A549 (cell line): Measurements from ENCODE around the gene GALNT18. TPM values are rescaled to one million over a fixed set of nuclear protein-coding genes. Genes with fewer than 3 reads are reported as not detected.

Experiments used
- ATAC-seq, 2 experiments: fragments of 200-7000 bp in 1 of 2; fragments of >200 bp in 1 of 2; cut with Nextera tagmentation in 1 of 2; cut with Tn5 transposase in 1 of 2; 3 replicates each; pipeline versions ENCODE4 v1.8.0 to v1.9.1; 2018 to 2020; ENCODE audit warnings: mild to moderate bottlenecking in 1 of 2, moderate library complexity in 1 of 2
- CTCF ChIA-PET: fragments of 300-600 bp; sonication (Branson Sonifier 250); formaldehyde crosslinking; extraction: SDS; loops from one replicate; lab custom pipeline; 2021; ENCODE audit warnings: antibody characterized with exemption, inconsistent platforms; lab: Yijun Ruan, JAX
- POLR2A ChIA-PET: fragments of 350-600 bp; formaldehyde crosslinking; extraction: SDS; loops from one replicate; lab custom pipeline; 2021; ENCODE audit warnings: antibody characterized with exemption, inconsistent platforms; lab: Yijun Ruan, JAX
- DNase-seq, 2 experiments: peaks; one replicate each; pipeline versions ENCODE4 v3.0.0 to v3.0.0-alpha.2; 2011 to 2016; ENCODE audit warnings: low read depth in 1 of 2, low spot score in 1 of 2
- FAIRE-seq: peaks from 2 replicates; lab custom pipeline; 2011; peaks lifted over from hg19 to GRCh38; lab: Jason Lieb, UNC
- H3K27ac ChIP-seq, 2 experiments: fragments of >200 bp; sonication (Bioruptor Twin); formaldehyde crosslinking; 3 replicates each; pipeline ENCODE4 v1.5.1; 2016 to 2017
- H3K4me1 ChIP-seq: fragments of >200 bp; sonication (Bioruptor Twin); formaldehyde crosslinking; 3 replicates; pipeline ENCODE4 v1.6.1; 2016
- H3K4me2 ChIP-seq: fragments of >200 bp; sonication (Bioruptor Twin); formaldehyde crosslinking; 3 replicates; pipeline ENCODE4 v1.6.1; 2016
- H3K4me3 ChIP-seq: fragments of >200 bp; sonication (Bioruptor Twin); formaldehyde crosslinking; 3 replicates; pipeline ENCODE4 v1.5.1; 2016
- H3K9me3 ChIP-seq: fragments of >200 bp; sonication (Bioruptor Twin); formaldehyde crosslinking; 3 replicates; pipeline ENCODE4 v1.6.1; 2016
- BHLHE40 ChIP-seq: IDR thresholded peaks from 2 replicates; pipeline ENCODE4 v1.6.1; 2012; ENCODE audit warnings: low read depth, low read length, inconsistent platforms
- CBX2 ChIP-seq: fragments of 200-600 bp; sonication (generic); IDR thresholded peaks from 2 replicates; pipeline ENCODE4 v1.6.1; 2016; ENCODE audit warnings: low read depth, mild to moderate bottlenecking, borderline replicate concordance
- CBX8 ChIP-seq: fragments of 200-600 bp; sonication (generic); IDR thresholded peaks from 2 replicates; pipeline ENCODE4 v1.6.1; 2016
- CEBPB ChIP-seq, 2 experiments: fragments of >200 bp in 1 of 2; sonication (Bioruptor Twin) in 1 of 2; formaldehyde crosslinking in 1 of 2; IDR thresholded peaks; 2 replicates each; pipeline ENCODE4 v1.6.1; 2012 to 2016
- EHF ChIP-seq: fragments of 250-450 bp; sonication (Bioruptor Pico); IDR thresholded peaks from 2 replicates; pipeline ENCODE4 v1.5.0; 2020; ENCODE audit warnings: mild to moderate bottlenecking
- FOSB ChIP-seq: fragments of 250-450 bp; sonication (Bioruptor Pico); IDR thresholded peaks from 2 replicates; pipeline ENCODE4 v1.5.0; 2020; ENCODE audit warnings: mild to moderate bottlenecking, moderate library complexity
- FOSL2 ChIP-seq, 2 experiments: fragments of 450-650 bp in 1 of 2; fragments of >200 bp in 1 of 2; sonication (Bioruptor Twin) in 1 of 2; formaldehyde crosslinking; IDR thresholded peaks; 2 replicates each; pipeline versions ENCODE4 v1.5.0 to v1.6.1; 2016 to 2020; ENCODE audit warnings: mild to moderate bottlenecking in 1 of 2, moderate library complexity in 1 of 2
- FOXS1 ChIP-seq: fragments of 250-450 bp; sonication (Bioruptor Pico); IDR thresholded peaks from 2 replicates; pipeline ENCODE4 v1.5.0; 2020; ENCODE audit warnings: mild to moderate bottlenecking, moderate library complexity
- HDAC2 ChIP-seq: fragments of 200-600 bp; sonication (generic); IDR thresholded peaks from 2 replicates; pipeline ENCODE4 v1.6.1; 2016
- JUN ChIP-seq, 2 experiments: fragments of >200 bp; sonication (Bioruptor Twin); formaldehyde crosslinking; IDR thresholded peaks; 2 replicates in 1 of 2; 3 replicates in 1 of 2; pipeline ENCODE4 v1.6.1; 2016 to 2017
- JUNB ChIP-seq: fragments of >200 bp; sonication (Bioruptor Twin); formaldehyde crosslinking; IDR thresholded peaks from 2 replicates; pipeline ENCODE4 v1.6.1; 2016
- RARB ChIP-seq: fragments of 250-450 bp; sonication (Bioruptor Pico); IDR thresholded peaks from 2 replicates; pipeline ENCODE4 v1.8.0; 2021; ENCODE audit warnings: mild to moderate bottlenecking, moderate library complexity
- RCOR1 ChIP-seq: fragments of 150-350 bp; IDR thresholded peaks from 2 replicates; pipeline ENCODE4 v1.6.1; 2014; ENCODE audit warnings: antibody characterized with exemption, low read length, low read depth
- RNF2 ChIP-seq: fragments of 200-600 bp; sonication (generic); IDR thresholded peaks from 2 replicates; pipeline ENCODE4 v1.6.1; 2016; ENCODE audit warnings: low read depth, mild to moderate bottlenecking, antibody characterized with exemption, moderate library complexity, borderline replicate concordance
- SMC3 ChIP-seq: fragments of >200 bp; sonication (Bioruptor Twin); formaldehyde crosslinking; IDR thresholded peaks from 3 replicates; pipeline ENCODE4 v1.6.1; 2018; ENCODE audit warnings: inconsistent platforms
- SREBF2 ChIP-seq: fragments of 450-650 bp; IDR thresholded peaks from 2 replicates; pipeline ENCODE4 v1.6.1; 2014; ENCODE audit warnings: mild to moderate bottlenecking, moderate library complexity
- TP53 ChIP-seq: fragments of 250-450 bp; sonication (Bioruptor Pico); IDR thresholded peaks from 2 replicates; pipeline ENCODE4 v1.5.0; 2021; ENCODE audit warnings: mild to moderate bottlenecking, moderate library complexity
- ZSCAN20 ChIP-seq: fragments of 250-450 bp; sonication (Bioruptor Pico); IDR thresholded peaks from 2 replicates; pipeline ENCODE4 v1.8.0; 2022; ENCODE audit warnings: mild to moderate bottlenecking, moderate library complexity
- WGBS: methylation state at CpG from one replicate; pipeline ENCODE4 v1.1.6; 2017; ENCODE audit errors: missing lambda C conversion rate; 5-methylcytosine and 5-hydroxymethylcytosine counted together
- polyA plus RNA-seq, 4 experiments: library from polyadenylated mRNA; depleted of rRNA in 3 of 4; stranded (reverse); fragments of >200 nt; fragmentation: RNase III in 1 of 4; extraction: RNeasy Plus Mini Kit Qiagen cat#74134 plus additional on column Dnase treatment in 1 of 4; gene quantifications; 2 replicates in 3 of 4; 3 replicates in 1 of 4; pipeline ENCODE4 v1.2.3, GENCODE V29; 2011 to 2017
- TF ChIP-seq, protein P1 (sequence below): fragments of 200-600 bp; sonication (generic); IDR thresholded peaks from 2 replicates; pipeline ENCODE4 v1.6.1; 2016; ENCODE audit warnings: antibody characterized with exemption, mild to moderate bottlenecking, moderate library complexity
- TF ChIP-seq, protein P2 (sequence below): fragments of >200 bp; sonication (Bioruptor Twin); formaldehyde crosslinking; IDR thresholded peaks from 3 replicates; pipeline ENCODE4 v1.6.1; 2016
- TF ChIP-seq, protein P3 (sequence below): fragments of 250-450 bp; sonication (Bioruptor Pico); IDR thresholded peaks from 2 replicates; pipeline ENCODE4 v1.5.0; 2021; ENCODE audit warnings: mild to moderate bottlenecking, moderate library complexity, borderline replicate concordance
- TF ChIP-seq, protein P4 (sequence below): IDR thresholded peaks from 2 replicates; pipeline ENCODE4 v1.6.1; 2012
- TF ChIP-seq, protein P5 (sequence below): IDR thresholded peaks from 2 replicates; pipeline ENCODE4 v1.6.1; 2012; ENCODE audit warnings: low read depth, borderline replicate concordance
- TF ChIP-seq, protein P6 (sequence below): fragments of 450-650 bp; IDR thresholded peaks from 2 replicates; pipeline ENCODE4 v1.6.1; 2014; ENCODE audit warnings: antibody characterized with exemption

The GALNT18 gene
- polyA plus RNA-seq, 2 of the 4 experiments (the other 2 are of a cell fraction), result 6.7 to 16.1 TPM

DNA sequence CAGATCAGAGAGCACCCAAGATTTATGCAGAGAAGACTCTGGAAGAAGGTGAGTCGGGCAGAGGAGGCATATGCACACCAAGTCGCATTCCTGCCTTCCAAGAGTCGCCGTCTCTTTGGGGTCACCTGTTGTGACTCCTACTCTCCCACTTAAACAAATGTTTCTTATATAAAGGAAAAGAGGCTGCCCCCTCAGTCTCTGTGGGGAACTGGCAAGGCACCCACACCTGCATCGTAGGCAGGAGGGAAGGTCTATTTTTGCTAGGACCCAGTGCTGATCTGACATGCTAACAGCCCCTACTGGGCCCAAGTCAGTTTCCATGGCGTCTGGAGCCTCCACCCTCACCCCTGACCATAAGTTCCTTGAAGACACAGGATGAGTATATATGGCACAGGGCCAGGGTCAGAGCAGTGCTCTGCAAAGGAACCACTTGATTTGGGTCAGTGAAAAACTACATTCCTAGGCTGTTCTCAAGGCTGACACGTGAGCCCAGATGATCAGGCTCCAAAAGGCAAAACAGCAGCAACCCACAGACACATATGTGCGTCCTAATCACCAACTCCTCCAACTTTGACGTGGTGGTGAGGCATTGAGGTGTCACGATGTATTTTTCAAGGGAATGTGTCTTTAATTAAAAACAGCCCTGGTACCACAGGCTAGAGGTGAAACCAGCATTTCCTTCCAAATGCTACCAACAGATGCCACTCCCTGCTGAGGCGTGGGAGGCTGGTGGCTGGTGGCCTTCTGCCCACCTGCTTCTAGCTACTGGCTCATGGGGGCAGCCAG is 213.2 kb downstream of the GALNT18 start (continued):
- TF ChIP-seq, protein P1, sequence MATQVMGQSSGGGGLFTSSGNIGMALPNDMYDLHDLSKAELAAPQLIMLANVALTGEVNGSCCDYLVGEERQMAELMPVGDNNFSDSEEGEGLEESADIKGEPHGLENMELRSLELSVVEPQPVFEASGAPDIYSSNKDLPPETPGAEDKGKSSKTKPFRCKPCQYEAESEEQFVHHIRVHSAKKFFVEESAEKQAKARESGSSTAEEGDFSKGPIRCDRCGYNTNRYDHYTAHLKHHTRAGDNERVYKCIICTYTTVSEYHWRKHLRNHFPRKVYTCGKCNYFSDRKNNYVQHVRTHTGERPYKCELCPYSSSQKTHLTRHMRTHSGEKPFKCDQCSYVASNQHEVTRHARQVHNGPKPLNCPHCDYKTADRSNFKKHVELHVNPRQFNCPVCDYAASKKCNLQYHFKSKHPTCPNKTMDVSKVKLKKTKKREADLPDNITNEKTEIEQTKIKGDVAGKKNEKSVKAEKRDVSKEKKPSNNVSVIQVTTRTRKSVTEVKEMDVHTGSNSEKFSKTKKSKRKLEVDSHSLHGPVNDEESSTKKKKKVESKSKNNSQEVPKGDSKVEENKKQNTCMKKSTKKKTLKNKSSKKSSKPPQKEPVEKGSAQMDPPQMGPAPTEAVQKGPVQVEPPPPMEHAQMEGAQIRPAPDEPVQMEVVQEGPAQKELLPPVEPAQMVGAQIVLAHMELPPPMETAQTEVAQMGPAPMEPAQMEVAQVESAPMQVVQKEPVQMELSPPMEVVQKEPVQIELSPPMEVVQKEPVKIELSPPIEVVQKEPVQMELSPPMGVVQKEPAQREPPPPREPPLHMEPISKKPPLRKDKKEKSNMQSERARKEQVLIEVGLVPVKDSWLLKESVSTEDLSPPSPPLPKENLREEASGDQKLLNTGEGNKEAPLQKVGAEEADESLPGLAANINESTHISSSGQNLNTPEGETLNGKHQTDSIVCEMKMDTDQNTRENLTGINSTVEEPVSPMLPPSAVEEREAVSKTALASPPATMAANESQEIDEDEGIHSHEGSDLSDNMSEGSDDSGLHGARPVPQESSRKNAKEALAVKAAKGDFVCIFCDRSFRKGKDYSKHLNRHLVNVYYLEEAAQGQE, result no peak

DNA sequence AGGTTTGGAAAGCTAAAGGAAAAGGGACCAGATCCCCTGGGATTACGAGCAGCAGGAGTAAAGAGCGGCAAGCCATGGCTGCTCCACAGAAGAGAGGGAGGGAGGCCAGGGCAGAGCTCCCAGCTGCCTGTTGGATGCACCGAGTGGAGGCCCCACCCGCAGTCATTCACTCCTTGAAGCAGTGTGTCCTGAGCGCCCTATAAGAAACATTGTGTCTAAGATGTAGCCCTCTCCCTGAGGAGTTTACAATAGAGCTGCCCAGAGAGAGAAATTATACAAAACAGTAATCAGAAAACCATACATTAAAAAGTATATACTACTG is 214.1 kb downstream of the GALNT18 start:
- FAIRE-seq (no peak), ATAC-seq (no peak), DNase-seq (no peak)
- Histone ChIP-seq H3K4me1 (peaks cover 8% of the 10 kb centered on the region; the same call in 2 of the 3 replicates), H3K4me2 (no peak overlapping the region), H3K4me3 (no peak overlapping the region), H3K9me3 (no peaks in the 10 kb centered on the region), H3K27ac (no peak overlapping the region)
- ChIA-PET POLR2A (no interaction called here), CTCF (interaction anchor here (0.7 to 0.8 kb wide), 2 partner anchors 9 to 380 kb away, joined by 3 to 4 read pairs; no protein-coding TSS in a partner anchor)
- WGBS, result 79% methylated on average over 5 of the region's 5 CpGs
- TF ChIP-seq FOSB (CRISPR knock-in tag), result no peak
- TF ChIP-seq TP53 (CRISPR knock-in tag), result no peak
- no peak for TF ChIP-seq EHF (CRISPR knock-in tag)
- TF ChIP-seq HDAC2, result no peak
- TF ChIP-seq BHLHE40, result no peak
- TF ChIP-seq CBX8, result no peak
- TF ChIP-seq, protein P2, sequence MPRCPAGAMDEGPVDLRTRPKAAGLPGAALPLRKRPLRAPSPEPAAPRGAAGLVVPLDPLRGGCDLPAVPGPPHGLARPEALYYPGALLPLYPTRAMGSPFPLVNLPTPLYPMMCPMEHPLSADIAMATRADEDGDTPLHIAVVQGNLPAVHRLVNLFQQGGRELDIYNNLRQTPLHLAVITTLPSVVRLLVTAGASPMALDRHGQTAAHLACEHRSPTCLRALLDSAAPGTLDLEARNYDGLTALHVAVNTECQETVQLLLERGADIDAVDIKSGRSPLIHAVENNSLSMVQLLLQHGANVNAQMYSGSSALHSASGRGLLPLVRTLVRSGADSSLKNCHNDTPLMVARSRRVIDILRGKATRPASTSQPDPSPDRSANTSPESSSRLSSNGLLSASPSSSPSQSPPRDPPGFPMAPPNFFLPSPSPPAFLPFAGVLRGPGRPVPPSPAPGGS, result no peak

DNA sequence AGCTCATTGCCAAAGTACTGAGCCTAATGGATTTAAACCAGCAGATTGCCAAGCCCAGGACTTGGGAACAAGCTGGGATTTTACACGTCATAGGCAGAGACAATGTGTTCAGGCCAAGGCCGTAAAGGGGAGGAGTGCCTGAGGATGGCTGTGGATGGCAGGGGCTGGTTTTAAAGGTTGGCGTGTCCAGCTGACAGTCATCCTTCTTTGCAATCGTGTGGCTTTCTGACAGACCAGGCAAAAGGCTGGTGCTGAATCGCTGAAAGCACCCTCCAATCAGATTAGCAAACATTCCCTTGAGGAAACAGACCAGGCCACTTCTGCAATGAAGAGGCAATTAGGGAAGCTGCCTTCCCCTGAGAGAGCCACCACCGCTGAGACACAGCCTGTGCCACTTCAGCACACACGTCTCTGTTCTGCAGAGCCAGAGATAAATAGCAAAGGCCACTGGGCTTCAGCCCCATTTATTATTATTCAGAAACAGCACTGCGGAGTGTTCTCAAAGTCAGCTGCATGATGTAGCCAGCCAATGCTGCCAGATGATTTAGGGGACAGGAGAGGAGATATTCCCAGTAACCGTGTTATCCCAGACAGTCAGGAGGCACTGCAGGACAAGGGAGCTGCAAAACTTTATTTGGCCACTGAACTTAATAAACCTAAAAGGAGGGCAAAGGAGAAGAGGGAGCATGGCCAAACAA is 214.6 kb downstream of the GALNT18 start:
- 80% methylated on average over 9 of the region's 9 CpGs for WGBS
- ChIA-PET CTCF (interaction anchor here (0.7 to 0.8 kb wide), 2 partner anchors 9 to 381 kb away, joined by 3 to 4 read pairs; no protein-coding TSS in a partner anchor), POLR2A (no interaction called here)
- FAIRE-seq (no peak), ATAC-seq (no peak), DNase-seq (no peak)
- Histone ChIP-seq H3K4me2 (no peak overlapping the region), H3K4me1 (peaks cover 8% of the 10 kb centered on the region; the same call in 2 of the 3 replicates), H3K4me3 (no peak overlapping the region), H3K27ac (no peak overlapping the region), H3K9me3 (no peaks in the 10 kb centered on the region)
- TF ChIP-seq RARB (CRISPR knock-in tag) (no peak), JUN (IDR thresholded peaks at IDR 0.05) (no peak), SREBF2 (no peak), HDAC2 (no peak), CEBPB (IDR thresholded peaks at IDR 0.05) (no peak), SMC3 (no peak), CBX2 (no peak), BHLHE40 (no peak), JUNB (no peak), FOSL2 (IDR thresholded peaks at IDR 0.05) (no peak), FOSL2 (CRISPR knock-in tag; IDR thresholded peaks at IDR 0.05) (no peak), ZSCAN20 (CRISPR knock-in tag) (no peak), TP53 (CRISPR knock-in tag) (no peak), FOXS1 (no peak), RCOR1 (no peak), RNF2 (no peak)
- TF ChIP-seq, protein P3, sequence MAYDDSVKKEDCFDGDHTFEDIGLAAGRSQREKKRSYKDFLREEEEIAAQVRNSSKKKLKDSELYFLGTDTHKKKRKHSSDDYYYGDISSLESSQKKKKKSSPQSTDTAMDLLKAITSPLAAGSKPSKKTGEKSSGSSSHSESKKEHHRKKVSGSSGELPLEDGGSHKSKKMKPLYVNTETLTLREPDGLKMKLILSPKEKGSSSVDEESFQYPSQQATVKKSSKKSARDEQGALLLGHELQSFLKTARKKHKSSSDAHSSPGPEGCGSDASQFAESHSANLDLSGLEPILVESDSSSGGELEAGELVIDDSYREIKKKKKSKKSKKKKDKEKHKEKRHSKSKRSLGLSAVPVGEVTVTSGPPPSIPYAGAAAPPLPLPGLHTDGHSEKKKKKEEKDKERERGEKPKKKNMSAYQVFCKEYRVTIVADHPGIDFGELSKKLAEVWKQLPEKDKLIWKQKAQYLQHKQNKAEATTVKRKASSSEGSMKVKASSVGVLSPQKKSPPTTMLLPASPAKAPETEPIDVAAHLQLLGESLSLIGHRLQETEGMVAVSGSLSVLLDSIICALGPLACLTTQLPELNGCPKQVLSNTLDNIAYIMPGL (CRISPR knock-in tag), result no peak
- TF ChIP-seq, protein P4, sequence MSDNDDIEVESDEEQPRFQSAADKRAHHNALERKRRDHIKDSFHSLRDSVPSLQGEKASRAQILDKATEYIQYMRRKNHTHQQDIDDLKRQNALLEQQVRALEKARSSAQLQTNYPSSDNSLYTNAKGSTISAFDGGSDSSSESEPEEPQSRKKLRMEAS, result no peak
- TF ChIP-seq, protein P5, sequence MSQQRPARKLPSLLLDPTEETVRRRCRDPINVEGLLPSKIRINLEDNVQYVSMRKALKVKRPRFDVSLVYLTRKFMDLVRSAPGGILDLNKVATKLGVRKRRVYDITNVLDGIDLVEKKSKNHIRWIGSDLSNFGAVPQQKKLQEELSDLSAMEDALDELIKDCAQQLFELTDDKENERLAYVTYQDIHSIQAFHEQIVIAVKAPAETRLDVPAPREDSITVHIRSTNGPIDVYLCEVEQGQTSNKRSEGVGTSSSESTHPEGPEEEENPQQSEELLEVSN, result no peak
- TF ChIP-seq, protein P6, sequence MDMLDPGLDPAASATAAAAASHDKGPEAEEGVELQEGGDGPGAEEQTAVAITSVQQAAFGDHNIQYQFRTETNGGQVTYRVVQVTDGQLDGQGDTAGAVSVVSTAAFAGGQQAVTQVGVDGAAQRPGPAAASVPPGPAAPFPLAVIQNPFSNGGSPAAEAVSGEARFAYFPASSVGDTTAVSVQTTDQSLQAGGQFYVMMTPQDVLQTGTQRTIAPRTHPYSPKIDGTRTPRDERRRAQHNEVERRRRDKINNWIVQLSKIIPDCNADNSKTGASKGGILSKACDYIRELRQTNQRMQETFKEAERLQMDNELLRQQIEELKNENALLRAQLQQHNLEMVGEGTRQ, result no peak
